HT-29 (cell line): ENCODE measurements around the gene GLB1L2. TPM values are rescaled to one million over a fixed set of nuclear protein-coding genes. Genes with fewer than 3 reads are reported as not detected.
A peak's percentile ranks its signal among the peaks of the same experiment; 100 is the strongest.
"Not testable (repeated sequence)": the region's sequence is repeated elsewhere in the genome, so short reads cannot be mapped to it uniquely, and the experiment has no call there.

Experiments
- DNase-seq: peaks from one replicate; pipeline ENCODE4 v3.0.0-alpha.2; 2015; ENCODE audit warnings: low spot score
- total RNA-seq: library from RNA; depleted of rRNA; stranded (reverse); fragments of >200 nt; shearing (Covaris generic); gene quantifications from 2 replicates; pipeline ENCODE4 v1.2.3, GENCODE V29; 2014; rRNA removed

The GLB1L2 gene, protein sequence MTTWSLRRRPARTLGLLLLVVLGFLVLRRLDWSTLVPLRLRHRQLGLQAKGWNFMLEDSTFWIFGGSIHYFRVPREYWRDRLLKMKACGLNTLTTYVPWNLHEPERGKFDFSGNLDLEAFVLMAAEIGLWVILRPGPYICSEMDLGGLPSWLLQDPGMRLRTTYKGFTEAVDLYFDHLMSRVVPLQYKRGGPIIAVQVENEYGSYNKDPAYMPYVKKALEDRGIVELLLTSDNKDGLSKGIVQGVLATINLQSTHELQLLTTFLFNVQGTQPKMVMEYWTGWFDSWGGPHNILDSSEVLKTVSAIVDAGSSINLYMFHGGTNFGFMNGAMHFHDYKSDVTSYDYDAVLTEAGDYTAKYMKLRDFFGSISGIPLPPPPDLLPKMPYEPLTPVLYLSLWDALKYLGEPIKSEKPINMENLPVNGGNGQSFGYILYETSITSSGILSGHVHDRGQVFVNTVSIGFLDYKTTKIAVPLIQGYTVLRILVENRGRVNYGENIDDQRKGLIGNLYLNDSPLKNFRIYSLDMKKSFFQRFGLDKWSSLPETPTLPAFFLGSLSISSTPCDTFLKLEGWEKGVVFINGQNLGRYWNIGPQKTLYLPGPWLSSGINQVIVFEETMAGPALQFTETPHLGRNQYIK
- 77.4 and 79.0 TPM in 2 replicates for total RNA-seq

- peak; percentile 87 for DNase-seq
Observed at GRCh38 chr11:134331354-134332188, at the start of gene GLB1L2. TSS of gene GLB1L2 (plus strand) at chr11:134331988. CDS start at chr11:134332062, 74 bp downstream.

- DNase-seq, result no peak
Observed at GRCh38 chr11:134282121-134283045, 49.4 kb upstream of the GLB1L2 start.

- no peak for DNase-seq
Observed at GRCh38 chr11:134283461-134284230, 48.1 kb upstream of the GLB1L2 start.

- not testable (repeated sequence) for DNase-seq
Observed at GRCh38 chr11:134284349-134284748, 47.4 kb upstream of the GLB1L2 start.

GRCh38 chr11:134287561-134287960 lies 44.2 kb upstream of the GLB1L2 start:
- no peak for DNase-seq

DNA sequence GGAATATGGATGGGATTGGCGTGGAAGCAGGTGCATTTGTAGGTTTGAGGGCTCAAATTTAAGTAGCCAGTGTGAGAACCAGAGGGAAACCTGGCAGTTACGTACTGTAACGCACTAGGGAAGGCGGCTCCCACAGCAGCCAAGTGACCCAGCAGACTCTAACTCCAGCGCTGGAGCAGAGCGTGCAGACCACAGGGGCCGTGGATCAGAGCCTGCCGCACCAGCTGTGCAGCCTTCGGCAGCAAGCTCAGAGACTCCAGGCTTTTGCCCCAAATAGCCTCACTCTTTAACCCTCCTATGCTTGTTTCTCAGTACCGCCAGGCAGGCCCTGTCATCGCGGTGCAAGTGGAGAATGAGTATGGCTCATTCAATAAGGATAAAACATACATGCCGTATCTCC lies 43.3 kb upstream of the GLB1L2 start:
- no peak for DNase-seq

DNA sequence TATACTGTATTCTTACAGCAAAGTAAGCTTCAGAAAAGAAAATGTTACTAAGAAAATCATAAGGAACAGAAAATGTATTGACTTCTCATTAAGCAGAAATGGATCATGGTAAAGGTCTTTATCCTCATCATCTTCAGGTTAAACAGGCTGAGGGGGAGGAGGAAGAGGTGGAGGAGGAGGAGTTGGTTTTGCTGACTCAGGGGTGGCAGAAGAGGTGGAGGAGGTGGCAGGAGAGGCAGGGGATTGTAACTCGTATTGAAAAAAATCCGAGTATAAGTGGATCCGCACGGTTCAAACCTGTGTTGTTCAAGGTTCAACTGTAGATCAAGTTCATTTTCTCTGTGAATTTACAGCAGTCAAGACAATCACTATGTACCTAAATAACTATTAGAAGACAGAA lies 42.6 kb upstream of the GLB1L2 start:
- DNase-seq, result no peak

GRCh38 chr11:134289789-134290188 lies 42.0 kb upstream of the GLB1L2 start:
- no peak for DNase-seq

DNA sequence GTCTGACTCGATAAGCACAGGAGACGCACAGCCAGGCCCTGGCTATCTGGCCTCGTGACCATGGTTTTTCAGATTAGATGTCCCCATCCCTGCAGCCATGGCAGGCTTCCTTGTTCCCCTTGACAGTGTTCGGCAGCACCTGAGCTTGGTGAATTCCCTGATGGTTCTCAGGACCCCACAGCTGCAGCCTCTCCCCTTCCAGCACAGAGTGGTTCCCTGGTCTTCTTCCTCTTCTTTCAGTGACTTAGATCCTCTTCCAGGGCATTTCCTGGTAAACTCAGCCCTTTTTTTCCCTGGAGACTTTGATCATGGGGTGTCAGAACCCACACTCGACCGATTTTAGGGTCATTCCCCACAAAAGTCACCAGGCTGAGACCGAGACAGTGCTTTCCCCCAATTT lies 41.1 kb upstream of the GLB1L2 start:
- DNase-seq, result no peak

GRCh38 chr11:134291196-134291595 lies 40.6 kb upstream of the GLB1L2 start:
- DNase-seq, result no peak

GRCh38 chr11:134292661-134293060 lies 39.1 kb upstream of the GLB1L2 start:
- DNase-seq, result no peak

GRCh38 chr11:134293119-134294113 lies 38.4 kb upstream of the GLB1L2 start:
- no peak for DNase-seq

GRCh38 chr11:134294664-134295063 lies 37.1 kb upstream of the GLB1L2 start:
- no peak for DNase-seq

DNA sequence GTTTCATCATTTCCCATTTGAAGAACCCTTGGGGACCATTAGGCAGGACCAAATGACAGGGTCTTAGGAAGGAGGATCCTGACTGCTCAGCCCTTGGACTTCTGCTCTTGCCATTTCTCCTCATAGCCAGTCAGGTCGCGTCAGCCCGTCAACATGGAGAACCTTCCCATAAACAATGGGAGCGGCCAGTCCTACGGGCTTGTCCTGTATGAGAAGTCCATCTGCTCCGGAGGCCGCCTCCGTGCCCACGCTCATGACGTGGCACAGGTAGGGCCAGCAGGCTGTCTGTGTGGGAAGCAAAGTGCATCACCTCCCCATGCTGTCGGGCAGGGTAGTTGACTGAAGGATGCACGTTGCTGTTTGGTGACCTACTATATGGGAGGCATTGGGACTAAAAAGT lies 19.6 kb upstream of the GLB1L2 start:
- no peak for DNase-seq

- no peak for DNase-seq
Observed at GRCh38 chr11:134312807-134313206, 19.0 kb upstream of the GLB1L2 start.

GRCh38 chr11:134313379-134313778 lies 18.4 kb upstream of the GLB1L2 start:
- no peak for DNase-seq

DNA sequence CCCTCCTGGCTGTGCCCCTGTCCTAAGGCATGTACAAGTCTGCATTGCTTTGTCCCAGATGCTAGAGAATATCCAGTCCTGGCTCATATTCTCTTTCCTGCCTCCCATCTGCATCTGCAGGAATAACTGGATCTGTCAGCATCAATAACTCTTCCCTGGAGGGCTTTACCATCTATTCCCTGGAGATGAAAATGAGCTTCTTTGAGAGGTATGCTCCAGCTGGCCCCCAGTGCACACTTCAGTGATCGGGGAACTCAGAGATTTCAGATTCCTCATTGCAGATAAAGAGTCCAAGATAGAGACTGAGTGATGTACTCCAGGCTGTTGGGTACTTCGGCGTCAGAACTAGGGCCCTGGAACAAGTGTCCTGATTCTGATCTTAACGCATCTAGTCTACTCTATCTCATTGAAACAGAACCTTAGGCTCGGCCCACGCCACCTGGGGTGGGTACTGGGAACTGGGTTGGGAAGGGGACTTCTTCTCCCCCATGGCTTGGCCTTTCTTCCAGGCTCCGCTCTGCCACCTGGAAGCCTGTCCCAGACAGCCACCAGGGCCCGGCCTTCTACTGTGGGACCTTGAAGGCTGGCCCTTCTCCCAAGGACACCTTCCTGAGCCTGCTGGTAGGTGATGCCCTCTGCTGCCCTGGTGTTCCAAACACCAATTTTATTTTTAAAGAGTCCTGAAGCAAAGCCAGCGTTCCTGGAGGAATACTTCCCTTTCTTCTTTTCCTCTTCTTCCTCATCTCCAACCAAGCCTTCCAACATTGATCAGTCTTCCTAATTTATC lies 17.8 kb upstream of the GLB1L2 start:
- no peak for DNase-seq

- DNase-seq, result no peak
Observed at GRCh38 chr11:134317103-134317502, 14.7 kb upstream of the GLB1L2 start.
